Measurements from ENCODE around the gene KIAA1755. TPM values are rescaled to one million over a fixed set of nuclear protein-coding genes. Genes with fewer than 3 reads are reported as not detected.
"Not testable (repeated sequence)": the region's sequence is repeated elsewhere in the genome, so short reads cannot be mapped to it uniquely, and the experiment has no call there.

The KIAA1755 gene
- total RNA-seq, 4 donors from 2014 or later: 12.0 to 36.3 (median 23.1) TPM

GRCh38 chr20:38249536-38250310 lies 10.8 kb downstream of the KIAA1755 start:
- TF ChIP-seq EP300 (IDR thresholded peaks at IDR 0.05) (no peak), CTCF (IDR thresholded peaks at IDR 0.05) (no peak), POLR2A (IDR thresholded peaks at IDR 0.05) (no peak)
- no peaks in the 10 kb centered on the region for H3K27me3 ChIP-seq
- no peaks in the 10 kb centered on the region for H3K9me3 ChIP-seq
- H3K27ac ChIP-seq: peak overlapping the region in 2 of 4 donors; percentile 52 to 81
- peaks cover 0 to 87% (median 12%) of the 10 kb centered on the region in 4 donors for H3K4me1 ChIP-seq
- 53% methylated on average over 9 of the region's 9 CpGs for WGBS, 2 donors
- H3K4me3 ChIP-seq: no peak overlapping the region
- DNase-seq (ENCODE audit: low spot score in 2 of 2): no peak
- H3K36me3 ChIP-seq: peaks cover 0 to 14% (median 0%) of the 10 kb centered on the region in 3 donors

GRCh38 chr20:38248133-38248532 lies 12.4 kb downstream of the KIAA1755 start:
- no peak for TF ChIP-seq CTCF (IDR thresholded peaks at IDR 0.05)
- no peak for TF ChIP-seq POLR2A (IDR thresholded peaks at IDR 0.05)
- no peak for TF ChIP-seq EP300 (IDR thresholded peaks at IDR 0.05)
- H3K4me3 ChIP-seq: no peak overlapping the region
- peak overlapping the region in 2 of 4 donors; percentile 79 to 81 for H3K27ac ChIP-seq
- no peaks in the 10 kb centered on the region for H3K27me3 ChIP-seq
- no peak for DNase-seq (ENCODE audit: low spot score in 2 of 2)
- H3K36me3 ChIP-seq: peaks cover 0 to 30% (median 0%) of the 10 kb centered on the region in 3 donors
- 61 to 65% methylated on average over 8 of the region's 8 CpGs for WGBS, 2 donors
- peaks cover 0 to 8% (median 0%) of the 10 kb centered on the region in 4 donors for H3K9me3 ChIP-seq
- peaks cover 0 to 71% (median 10%) of the 10 kb centered on the region in 4 donors for H3K4me1 ChIP-seq

GRCh38 chr20:38247725-38248124 lies 12.8 kb downstream of the KIAA1755 start:
- not testable (repeated sequence) for H3K27me3 ChIP-seq; H3K4me3 ChIP-seq; DNase-seq (ENCODE audit: low spot score in 2 of 2)
- Histone ChIP-seq H3K36me3 (peaks cover 0 to 34% (median 0%) of the 10 kb centered on the region in 3 donors), H3K27ac (peak overlapping the region in 2 of 4 donors; percentile 79 to 81), H3K9me3 (peaks cover 0 to 12% (median under 1%) of the 10 kb centered on the region in 4 donors), H3K4me1 (peaks cover 0 to 67% (median 8%) of the 10 kb centered on the region in 4 donors)
- 81 to 84% methylated on average over 4 of the region's 4 CpGs for WGBS, 2 donors

GRCh38 chr20:38247166-38247509 lies 13.4 kb downstream of the KIAA1755 start:
- peaks cover 0 to 40% (median 0%) of the 10 kb centered on the region in 3 donors for H3K36me3 ChIP-seq
- no peak for DNase-seq (ENCODE audit: low spot score in 2 of 2)
- peaks cover 0 to 61% (median 5%) of the 10 kb centered on the region in 4 donors for H3K4me1 ChIP-seq
- whole genome bisulfite sequencing, 2 donors: 54 to 57% methylated on average over 7 of the region's 7 CpGs
- peak overlapping the region in 3 of 4 donors; percentile 36 to 81 (median 79) for H3K27ac ChIP-seq
- TF ChIP-seq EP300 (IDR thresholded peaks at IDR 0.05) (no peak), CTCF (IDR thresholded peaks at IDR 0.05) (no peak), POLR2A (IDR thresholded peaks at IDR 0.05) (no peak)
- H3K27me3 ChIP-seq: no peaks in the 10 kb centered on the region
- H3K4me3 ChIP-seq: no peak overlapping the region
- peaks cover 0 to 18% (median 2%) of the 10 kb centered on the region in 4 donors for H3K9me3 ChIP-seq

GRCh38 chr20:38246357-38247165 lies 14.0 kb downstream of the KIAA1755 start:
- Histone ChIP-seq H3K27me3 (no peaks in the 10 kb centered on the region), H3K4me1 (peaks cover 0 to 56% (median 2%) of the 10 kb centered on the region in 4 donors), H3K4me3 (no peak overlapping the region), H3K27ac (peak overlapping the region; percentile 36 to 81 (median 62)), H3K36me3 (peaks cover 0 to 46% (median 0%) of the 10 kb centered on the region in 3 donors), H3K9me3 (peaks cover 0 to 24% (median 2%) of the 10 kb centered on the region in 4 donors)
- no peak for DNase-seq (ENCODE audit: low spot score in 2 of 2)
- 44 to 60% methylated on average over 14 of the region's 14 CpGs for WGBS, 2 donors
- TF ChIP-seq EP300 (IDR thresholded peaks at IDR 0.05) (no peak), POLR2A (IDR thresholded peaks at IDR 0.05) (no peak), CTCF (IDR thresholded peaks at IDR 0.05) (no peak)

Measured in tibial nerve (tissue), 4 donors.